CD14-positive monocyte (primary cell): Measurements from ENCODE around the gene FOXC1. TPM values are rescaled to one million over a fixed set of nuclear protein-coding genes. Genes with fewer than 3 reads are reported as not detected.

Experiments
- DNase-seq, 3 donors: peaks; one replicate each; pipeline ENCODE4 v3.0.0-alpha.2; 2011 to 2022
- H2AFZ ChIP-seq: 2 replicates; pipeline ENCODE4 v1.6.0; 2012; ENCODE audit warnings: mild to moderate bottlenecking, low read depth, low read length, inconsistent platforms; ENCODE audit not compliant: insufficient read depth, poor library complexity, severe bottlenecking
- H3K27ac ChIP-seq, 2 donors: 1 replicate in 1 of 2; 2 replicates in 1 of 2; pipeline ENCODE4 v1.5.1; 2012 to 2013; ENCODE audit warnings: low read length in 2 of 2, control low read depth in 1 of 2, inconsistent platforms in 1 of 2, low read depth in 1 of 2, mild to moderate bottlenecking in 1 of 2
- H3K27me3 ChIP-seq, 2 donors: one replicate each; pipeline versions ENCODE4 v1.6.0 to v1.6.1; 2011 to 2013; ENCODE audit warnings: low read length in 2 of 2; ENCODE audit not compliant: control insufficient read depth in 2 of 2, insufficient read depth in 2 of 2
- H3K36me3 ChIP-seq, 2 donors: replicated peaks in 1 of 2; 1 replicate in 1 of 2; 2 replicates in 1 of 2; pipeline versions ENCODE4 v1.5.1 to v1.6.1; 2012 to 2013; ENCODE audit warnings: low read length in 2 of 2, control low read depth in 1 of 2, inconsistent platforms in 1 of 2, mild to moderate bottlenecking in 1 of 2; ENCODE audit not compliant: insufficient read depth in 2 of 2, control insufficient read depth in 1 of 2
- H3K4me1 ChIP-seq, 2 donors: 1 replicate in 1 of 2; 2 replicates in 1 of 2; pipeline versions ENCODE4 v1.5.1 to v1.6.1; 2012 to 2013; ENCODE audit warnings: low read length in 2 of 2, control low read depth in 1 of 2, inconsistent platforms in 1 of 2, mild to moderate bottlenecking in 1 of 2, moderate library complexity in 1 of 2; ENCODE audit not compliant: insufficient read depth in 2 of 2, control insufficient read depth in 1 of 2
- H3K4me2 ChIP-seq: replicated peaks from 2 replicates; pipeline ENCODE3; 2012; ENCODE audit warnings: low read length, moderate library complexity, mild to moderate bottlenecking; ENCODE audit not compliant: poor library complexity, severe bottlenecking; ENCODE audit errors: extremely low read depth
- H3K4me3 ChIP-seq, 3 experiments: fragments of 200-600 bp in 1 of 3; sonication (generic) in 1 of 3; replicated peaks in 1 of 3; 1 replicate in 2 of 3; 2 replicates in 1 of 3; pipeline ENCODE4 v1.5.1; 2011 to 2013; ENCODE audit warnings: low read length in 3 of 3, mild to moderate bottlenecking in 3 of 3, control low read depth in 2 of 3, low read depth in 2 of 3, inconsistent platforms in 1 of 3, moderate library complexity in 1 of 3
- H3K79me2 ChIP-seq: 2 replicates; pipeline ENCODE4 v1.6.0; 2012; ENCODE audit warnings: mild to moderate bottlenecking, control low read depth, inconsistent platforms, low read length, moderate library complexity; ENCODE audit not compliant: insufficient read depth
- H3K9ac ChIP-seq: 2 replicates; pipeline ENCODE4 v1.6.0; 2017; ENCODE audit warnings: low read length, mild to moderate bottlenecking; ENCODE audit not compliant: insufficient read depth, poor library complexity, severe bottlenecking
- H3K9me3 ChIP-seq, 2 donors: replicated peaks in 1 of 2; 1 replicate in 1 of 2; 2 replicates in 1 of 2; pipeline versions ENCODE4 v1.5.1 to v1.6.1; 2012 to 2013; ENCODE audit warnings: low read length in 2 of 2, control low read depth in 1 of 2; ENCODE audit not compliant: control insufficient read depth in 1 of 2, insufficient read depth in 1 of 2
- H4K20me1 ChIP-seq: 2 replicates; pipeline ENCODE4 v1.6.0; 2012; ENCODE audit warnings: mild to moderate bottlenecking, low read length, control low read depth, moderate library complexity; ENCODE audit not compliant: insufficient read depth
- H3K27ac Mint-ChIP-seq, 7 donors: one replicate each; pipeline ENCODE4 v1.8.0; 2020; ENCODE audit warnings: mild to moderate bottlenecking in 7 of 7, mixed read lengths in 7 of 7, moderate library complexity in 6 of 7, inconsistent platforms in 2 of 7
- H3K27me3 Mint-ChIP-seq, 3 donors: one replicate each; pipeline ENCODE4 v1.8.0; 2021 to 2022; ENCODE audit warnings: low read depth in 3 of 3, mild to moderate bottlenecking in 3 of 3, mixed read lengths in 3 of 3, moderate library complexity in 3 of 3, inconsistent platforms in 1 of 3
- H3K36me3 Mint-ChIP-seq, 2 donors: one replicate each; pipeline ENCODE4 v1.8.0; 2020; ENCODE audit warnings: mixed read lengths in 2 of 2, inconsistent platforms in 1 of 2, mild to moderate bottlenecking in 1 of 2
- H3K4me1 Mint-ChIP-seq: one replicate; pipeline ENCODE4 v1.8.0; 2020; ENCODE audit warnings: mild to moderate bottlenecking, mixed read lengths
- H3K4me3 Mint-ChIP-seq, 2 donors: one replicate each; pipeline ENCODE4 v1.8.0; 2020; ENCODE audit warnings: mild to moderate bottlenecking in 2 of 2, mixed read lengths in 2 of 2, moderate library complexity in 1 of 2
- H3K9me3 Mint-ChIP-seq, 7 donors: one replicate each; pipeline ENCODE4 v1.8.0; 2020 to 2022; ENCODE audit warnings: mixed read lengths in 7 of 7, mild to moderate bottlenecking in 6 of 7, moderate library complexity in 6 of 7, inconsistent platforms in 2 of 7
- CTCF ChIP-seq: fragments of 200-600 bp; IDR thresholded peaks from one replicate; pipeline ENCODE4 v1.8.0; 2022; ENCODE audit warnings: antibody characterized with exemption, mild to moderate bottlenecking
- WGBS: methylation state at CpG from one replicate; pipeline ENCODE4 v1.1.5; 2013; ENCODE audit warnings: missing lambda C conversion rate; ENCODE audit not compliant: insufficient coverage; 5-methylcytosine and 5-hydroxymethylcytosine counted together
- intact Hi-C, 2 donors: fragments of 100-400 bp; cut with micrococcal nuclease; formaldehyde crosslinking; loops; one replicate each; pipeline versions ENCODE4 v1.15.0 to v1.15.1; 2023
- polyA plus RNA-seq, 3 donors: library from polyadenylated mRNA; depleted of rRNA in 1 of 3; unstranded in 2 of 3; stranded (reverse) in 1 of 3; fragments of 300-500 nt in 2 of 3; fragments of >200 nt in 1 of 3; fragmentation: Illumina TruSeq in 2 of 3; gene quantifications; 1 replicate in 2 of 3; 2 replicates in 1 of 3; pipeline ENCODE4 v1.2.3, GENCODE V29; 2012 to 2021

Gene FOXC1
- polyA plus RNA-seq, 3 donors, result 0.36 TPM; not detected in 2

DNA sequence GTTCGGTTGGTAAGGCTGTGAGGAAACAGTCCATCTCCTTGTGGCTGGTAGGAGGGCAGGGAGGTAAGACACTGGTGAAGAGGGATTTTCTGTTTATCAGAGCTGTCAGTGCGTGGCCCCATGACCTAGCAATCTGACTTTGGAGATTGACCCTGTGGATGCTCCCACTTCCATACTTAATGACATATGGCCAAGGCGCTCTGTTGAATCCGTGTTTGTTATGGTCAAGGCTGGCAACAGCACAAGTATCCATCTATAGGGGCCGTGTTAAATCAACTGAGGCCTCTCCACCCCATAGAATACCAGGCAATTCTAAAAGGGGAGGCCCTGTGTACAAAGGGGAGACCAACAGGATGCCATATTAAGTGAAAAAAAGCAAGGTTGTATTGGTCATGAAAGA, 25.6 kb upstream of the FOXC1 start:
- intact Hi-C loops, result no loop called here
- no peak for TF ChIP-seq CTCF
- Mint-ChIP-seq H3K27me3 (peaks cover 4 to 9% (median 7%) of the 10 kb centered on the region in 3 donors), H3K4me1 (no peaks in the 10 kb centered on the region), H3K9me3 (peaks cover 0 to 4% (median 0%) of the 10 kb centered on the region in 7 donors), H3K4me3 (no peak overlapping the region), H3K27ac (no peak overlapping the region), H3K36me3 (no peaks in the 10 kb centered on the region)
- no peak overlapping the region for H2AFZ ChIP-seq
- 86% methylated on average over 1 of the region's 5 CpGs for WGBS
- H3K79me2 ChIP-seq, result no peaks in the 10 kb centered on the region
- no peak overlapping the region for H3K4me2 ChIP-seq
- H3K4me3 ChIP-seq, result no peak overlapping the region
- H3K4me1 ChIP-seq, result no peaks in the 10 kb centered on the region
- no peaks in the 10 kb centered on the region for H3K27me3 ChIP-seq
- no peaks in the 10 kb centered on the region for H3K9me3 ChIP-seq
- H3K36me3 ChIP-seq, result no peaks in the 10 kb centered on the region
- H3K9ac ChIP-seq, result no peak overlapping the region
- DNase-seq, result no peak
- H3K27ac ChIP-seq, result no peak overlapping the region
- no peaks in the 10 kb centered on the region for H4K20me1 ChIP-seq

GRCh38 chr6:1584996-1585668, 24.6 kb upstream of the FOXC1 start:
- Histone ChIP-seq H3K9ac (no peak overlapping the region), H3K4me1 (no peaks in the 10 kb centered on the region), H3K36me3 (no peaks in the 10 kb centered on the region), H3K79me2 (no peaks in the 10 kb centered on the region), H4K20me1 (no peaks in the 10 kb centered on the region), H3K27me3 (no peaks in the 10 kb centered on the region), H2AFZ (no peak overlapping the region), H3K4me3 (no peak overlapping the region), H3K9me3 (no peaks in the 10 kb centered on the region), H3K4me2 (no peak overlapping the region), H3K27ac (no peak overlapping the region)
- 87% methylated on average over 3 of the region's 14 CpGs for WGBS
- H3K27me3 Mint-ChIP-seq, result peaks cover 4 to 9% (median 8%) of the 10 kb centered on the region in 3 donors
- H3K9me3 Mint-ChIP-seq, result peaks cover 0 to 4% (median 0%) of the 10 kb centered on the region in 7 donors
- no peak overlapping the region for H3K4me3 Mint-ChIP-seq
- no peak for DNase-seq
- intact Hi-C loops, result no loop called here
- no peaks in the 10 kb centered on the region for H3K36me3 Mint-ChIP-seq
- no peaks in the 10 kb centered on the region for H3K4me1 Mint-ChIP-seq
- H3K27ac Mint-ChIP-seq, result no peak overlapping the region
- no peak for TF ChIP-seq CTCF
